ENCODE measurements around the gene CEACAM19. TPM values are rescaled to one million over a fixed set of nuclear protein-coding genes. Genes with fewer than 3 reads are reported as not detected.

The CEACAM19 gene
- total RNA-seq, 4 donors from 2014 or later, result 2.5 to 5.1 (median 3.7) TPM

GRCh38 chr19:44672226-44672625 is 944 bp downstream of the CEACAM19 start:
- intact Hi-C loops (cut with DNase I), result no loop called here
- H3K4me1 ChIP-seq, result no peaks in the 10 kb centered on the region
- 60% methylated on average over 1 of the region's 1 CpG for WGBS

GRCh38 chr19:44673510-44673909 is 2.2 kb downstream of the CEACAM19 start:
- H3K27ac ChIP-seq (replicated peaks in 1 of 4), result no peak overlapping the region
- no peaks in the 10 kb centered on the region for H3K27me3 ChIP-seq
- H3K4me1 ChIP-seq, result no peaks in the 10 kb centered on the region
- intact Hi-C loops (cut with DNase I), result no loop called here
- H3K4me3 ChIP-seq, result no peak overlapping the region
- H3K9me3 ChIP-seq, result no peaks in the 10 kb centered on the region
- TF ChIP-seq POLR2A (IDR thresholded peaks at IDR 0.05; ENCODE audit: low read depth) (no peak), POLR2AphosphoS5 (IDR thresholded peaks at IDR 0.05) (no peak), EP300 (IDR thresholded peaks at IDR 0.05) (no peak)
- TF ChIP-seq, protein P1, sequence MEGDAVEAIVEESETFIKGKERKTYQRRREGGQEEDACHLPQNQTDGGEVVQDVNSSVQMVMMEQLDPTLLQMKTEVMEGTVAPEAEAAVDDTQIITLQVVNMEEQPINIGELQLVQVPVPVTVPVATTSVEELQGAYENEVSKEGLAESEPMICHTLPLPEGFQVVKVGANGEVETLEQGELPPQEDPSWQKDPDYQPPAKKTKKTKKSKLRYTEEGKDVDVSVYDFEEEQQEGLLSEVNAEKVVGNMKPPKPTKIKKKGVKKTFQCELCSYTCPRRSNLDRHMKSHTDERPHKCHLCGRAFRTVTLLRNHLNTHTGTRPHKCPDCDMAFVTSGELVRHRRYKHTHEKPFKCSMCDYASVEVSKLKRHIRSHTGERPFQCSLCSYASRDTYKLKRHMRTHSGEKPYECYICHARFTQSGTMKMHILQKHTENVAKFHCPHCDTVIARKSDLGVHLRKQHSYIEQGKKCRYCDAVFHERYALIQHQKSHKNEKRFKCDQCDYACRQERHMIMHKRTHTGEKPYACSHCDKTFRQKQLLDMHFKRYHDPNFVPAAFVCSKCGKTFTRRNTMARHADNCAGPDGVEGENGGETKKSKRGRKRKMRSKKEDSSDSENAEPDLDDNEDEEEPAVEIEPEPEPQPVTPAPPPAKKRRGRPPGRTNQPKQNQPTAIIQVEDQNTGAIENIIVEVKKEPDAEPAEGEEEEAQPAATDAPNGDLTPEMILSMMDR (IDR thresholded peaks at IDR 0.05), result no peak
- 96% methylated on average over 4 of the region's 4 CpGs for WGBS
- H3K36me3 ChIP-seq, result peaks cover 0 to 26% (median 12%) of the 10 kb centered on the region in 4 donors
- no peak for DNase-seq (ENCODE audit: extremely low spot score)

More at GRCh38 chr19:44672226-44672625, 944 bp downstream of the CEACAM19 start:
- TF ChIP-seq EP300 (IDR thresholded peaks at IDR 0.05) (no peak), POLR2A (IDR thresholded peaks at IDR 0.05; ENCODE audit: low read depth) (no peak), POLR2AphosphoS5 (IDR thresholded peaks at IDR 0.05) (no peak)
- TF ChIP-seq, protein P1 (IDR thresholded peaks at IDR 0.05), result no peak
- no peak for DNase-seq (ENCODE audit: extremely low spot score)
- Histone ChIP-seq H3K27me3 (no peaks in the 10 kb centered on the region), H3K9me3 (no peaks in the 10 kb centered on the region), H3K36me3 (peaks cover 0 to 21% (median 9%) of the 10 kb centered on the region in 4 donors), H3K27ac (replicated peaks in 1 of 4) (no peak overlapping the region), H3K4me3 (no peak overlapping the region)

DNA sequence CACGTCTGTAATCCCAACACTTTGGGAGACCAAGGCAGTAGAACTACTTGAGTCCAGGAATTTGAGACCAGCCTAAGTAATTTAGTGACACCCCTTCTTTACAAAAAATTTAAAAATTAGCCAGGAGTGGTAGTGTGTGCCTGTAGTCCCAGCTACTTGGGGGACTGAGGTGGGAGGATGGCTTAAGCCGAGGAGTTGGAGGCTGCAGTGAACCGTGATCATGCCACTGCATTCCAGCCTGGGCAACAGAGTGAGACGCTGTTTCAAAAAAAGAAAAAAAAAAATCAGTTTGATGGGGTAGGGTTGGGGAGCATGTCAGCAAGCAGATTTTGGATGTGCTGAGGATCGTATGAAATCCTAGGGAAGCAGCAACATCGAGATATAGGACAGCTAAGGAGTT is 4.2 kb downstream of the CEACAM19 start:
- H3K27ac ChIP-seq (replicated peaks in 1 of 4), result no peak overlapping the region
- no peaks in the 10 kb centered on the region for H3K4me1 ChIP-seq
- TF ChIP-seq POLR2AphosphoS5 (IDR thresholded peaks at IDR 0.05) (no peak), EP300 (IDR thresholded peaks at IDR 0.05) (no peak), POLR2A (IDR thresholded peaks at IDR 0.05; ENCODE audit: low read depth) (no peak)
- TF ChIP-seq, protein P1 (IDR thresholded peaks at IDR 0.05), result no peak
- no peak for DNase-seq (ENCODE audit: extremely low spot score)
- peaks cover 4 to 45% (median 23%) of the 10 kb centered on the region in 4 donors for H3K36me3 ChIP-seq
- intact Hi-C loops (cut with DNase I), result no loop called here
- H3K4me3 ChIP-seq, result no peak overlapping the region
- WGBS, result 94% methylated on average over 6 of the region's 6 CpGs
- H3K9me3 ChIP-seq, result no peaks in the 10 kb centered on the region
- no peaks in the 10 kb centered on the region for H3K27me3 ChIP-seq

DNA sequence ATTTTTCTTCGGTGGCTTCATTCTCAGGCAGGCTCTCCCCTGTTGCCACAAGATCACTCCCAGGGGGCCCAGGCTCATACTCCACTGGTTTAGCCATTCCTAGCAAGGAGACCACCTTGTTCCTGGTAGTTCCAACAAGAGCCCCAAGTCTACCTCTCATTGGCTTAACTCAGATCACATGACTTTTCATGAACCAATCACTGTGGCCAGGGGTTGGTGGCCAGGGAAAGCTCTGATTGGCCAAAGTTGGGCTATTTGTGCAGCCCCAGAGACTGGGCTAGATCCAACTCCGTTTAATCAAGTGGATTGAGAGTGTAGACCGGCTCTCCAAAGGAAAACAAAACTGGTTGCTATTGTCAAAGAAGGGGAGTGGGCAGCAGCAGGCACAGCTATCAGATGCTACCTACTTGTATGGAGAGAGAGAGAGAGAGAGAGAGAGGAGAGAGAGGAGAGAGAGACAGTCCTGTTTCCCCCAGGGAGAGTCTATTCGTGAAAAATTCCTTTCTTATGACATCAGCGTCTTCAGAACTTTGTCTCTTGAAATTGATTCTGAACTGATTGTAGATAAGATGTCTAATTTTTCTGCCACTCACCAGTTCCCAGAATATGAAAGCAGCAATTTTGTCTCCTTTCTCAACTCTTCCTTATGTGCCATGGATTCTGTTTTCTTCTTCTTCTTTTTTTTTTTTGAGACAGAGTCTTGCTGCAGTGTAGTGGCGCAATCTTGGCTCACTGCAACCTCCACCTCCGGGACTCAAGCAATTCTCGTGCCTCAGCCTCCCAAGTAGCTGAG is 5.9 kb downstream of the CEACAM19 start:
- Histone ChIP-seq H3K4me1 (no peaks in the 10 kb centered on the region), H3K36me3 (peaks cover 7 to 56% (median 34%) of the 10 kb centered on the region in 4 donors), H3K27ac (replicated peaks in 1 of 4) (no peak overlapping the region), H3K9me3 (no peaks in the 10 kb centered on the region), H3K4me3 (no peak overlapping the region), H3K27me3 (no peaks in the 10 kb centered on the region)
- TF ChIP-seq, protein P1 (IDR thresholded peaks at IDR 0.05), result no peak
- TF ChIP-seq POLR2AphosphoS5 (IDR thresholded peaks at IDR 0.05) (no peak), EP300 (IDR thresholded peaks at IDR 0.05) (no peak), POLR2A (IDR thresholded peaks at IDR 0.05; ENCODE audit: low read depth) (no peak)
- DNase-seq (ENCODE audit: extremely low spot score), result no peak
- intact Hi-C loops (cut with DNase I), result no loop called here
- 63% methylated on average over 8 of the region's 8 CpGs for WGBS
